Fibroblast of lung (primary cell): ENCODE data around the gene CHCHD5. TPM values are rescaled to one million over a fixed set of nuclear protein-coding genes. Genes with fewer than 3 reads are reported as not detected.
"Not testable (repeated sequence)": the region's sequence is repeated elsewhere in the genome, so short reads cannot be mapped to it uniquely, and the experiment has no call there.

Experiments used
- DNase-seq, 2 donors: peaks; one replicate each; pipeline versions ENCODE4 v3.0.0 to v3.0.0-alpha.2; 2010; ENCODE audit warnings: low read depth in 2 of 2
- H2AFZ ChIP-seq: 2 replicates; pipeline ENCODE4 v1.5.1; 2012; ENCODE audit warnings: low read length, control low read depth, inconsistent platforms
- H3K27ac ChIP-seq: 2 replicates; pipeline ENCODE4 v1.5.1; 2011; ENCODE audit warnings: low read length, control low read depth; ENCODE audit not compliant: insufficient read depth
- H3K27me3 ChIP-seq: 2 replicates; pipeline ENCODE4 v1.5.1; 2011; ENCODE audit warnings: mild to moderate bottlenecking, low read length; ENCODE audit not compliant: control insufficient read depth, insufficient read depth
- H3K36me3 ChIP-seq: 2 replicates; pipeline ENCODE4 v1.5.1; 2011; ENCODE audit warnings: low read length; ENCODE audit not compliant: control insufficient read depth, insufficient read depth
- H3K4me1 ChIP-seq: 2 replicates; pipeline ENCODE4 v1.5.1; 2011; ENCODE audit warnings: low read length; ENCODE audit not compliant: control insufficient read depth, insufficient read depth; ENCODE audit errors: extremely low read depth
- H3K4me2 ChIP-seq: 2 replicates; pipeline ENCODE4 v1.5.1; 2011; ENCODE audit warnings: low read length, control low read depth; ENCODE audit not compliant: insufficient read depth; ENCODE audit errors: extremely low read depth
- H3K4me3 ChIP-seq, 4 experiments: fragments of 200-600 bp in 1 of 4; sonication (generic) in 1 of 4; replicated peaks in 1 of 4; 2 replicates each; pipeline ENCODE4 v1.5.1; 2011 to 2016; ENCODE audit warnings: low read length in 4 of 4, low read depth in 3 of 4, mild to moderate bottlenecking in 3 of 4, control low read depth in 2 of 4, inconsistent platforms in 1 of 4, mixed read lengths in 1 of 4; ENCODE audit not compliant: insufficient read depth in 1 of 4; ENCODE audit errors: control extremely low read depth in 1 of 4
- H3K79me2 ChIP-seq: 2 replicates; pipeline ENCODE4 v1.5.1; 2012; ENCODE audit warnings: mild to moderate bottlenecking, low read length, inconsistent platforms; ENCODE audit not compliant: control insufficient read depth, insufficient read depth
- H3K9ac ChIP-seq: 2 replicates; pipeline ENCODE4 v1.5.1; 2011; ENCODE audit warnings: mild to moderate bottlenecking, low read length, control low read depth; ENCODE audit not compliant: insufficient read depth
- H3K9me3 ChIP-seq: 2 replicates; pipeline ENCODE4 v1.5.1; 2012; ENCODE audit warnings: low read depth, low read length; ENCODE audit not compliant: control insufficient read depth, insufficient read depth
- H4K20me1 ChIP-seq: 2 replicates; pipeline ENCODE4 v1.5.1; 2011; ENCODE audit warnings: low read length; ENCODE audit not compliant: control insufficient read depth, insufficient read depth; ENCODE audit errors: extremely low read depth
- CTCF ChIP-seq, 2 donors: IDR thresholded peaks in 1 of 2; conservative IDR thresholded peaks in 1 of 2; 1 replicate in 1 of 2; 2 replicates in 1 of 2; pipeline ENCODE4 v1.5.1; 2011 to 2012; ENCODE audit warnings: low read length in 2 of 2, control low read depth in 1 of 2, inconsistent platforms in 1 of 2, low read depth in 1 of 2, mild to moderate bottlenecking in 1 of 2
- EZH2 ChIP-seq: IDR thresholded peaks from 2 replicates; pipeline ENCODE4 v1.5.1; 2012; ENCODE audit warnings: low read length, control low read depth, mild to moderate bottlenecking; ENCODE audit errors: missing control alignments
- polyA plus RNA-seq, 2 donors: library from polyadenylated mRNA; depleted of rRNA in 1 of 2; stranded (reverse) in 1 of 2; unstranded in 1 of 2; fragments of >200 nt; gene quantifications; 2 replicates each; pipeline ENCODE4 v1.2.1, GENCODE V29; 2011 to 2012; ENCODE audit warnings: missing spikeins in 1 of 2
- total RNA-seq: library from RNA; depleted of rRNA; stranded (reverse); fragments of >200 nt; gene quantifications from 2 replicates; pipeline ENCODE4 v1.2.1, GENCODE V29; 2014

The CHCHD5 gene
- total and polyA plus RNA-seq, 2 donors (not counting 1 experiment from before 2014, with no cell fraction given), result 10.5 to 17.0 TPM

DNA sequence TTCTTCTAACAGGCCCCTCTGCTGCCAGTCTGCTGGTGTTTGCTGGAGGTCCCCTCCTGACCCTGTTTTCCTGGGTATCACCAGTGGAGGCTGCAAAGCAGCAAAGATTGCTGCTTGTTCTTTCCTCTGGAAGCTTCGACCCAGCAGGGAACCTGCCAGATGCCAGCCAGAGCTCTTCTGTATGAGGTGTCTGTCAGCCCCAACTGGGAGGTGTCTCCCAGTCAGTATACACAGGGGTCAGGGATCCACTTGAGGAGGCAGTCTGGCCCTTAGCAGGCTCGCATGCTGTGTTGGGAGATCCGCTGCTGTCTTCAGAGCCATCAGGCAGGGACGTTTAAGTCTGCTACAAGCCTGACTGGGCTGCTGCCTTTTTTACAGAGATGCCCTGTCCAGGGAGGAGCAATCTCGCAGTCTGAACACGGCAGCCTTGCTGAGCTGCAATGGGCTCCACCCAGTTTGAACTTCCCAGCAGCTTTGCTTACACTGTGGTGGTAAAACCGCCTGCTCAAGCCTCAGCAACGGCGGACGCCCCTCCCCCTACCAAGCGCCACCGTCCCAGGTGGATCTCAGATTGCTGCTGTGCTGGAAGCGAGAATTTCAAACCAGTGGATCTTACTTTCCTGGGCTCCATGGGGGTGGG, 29.9 kb downstream of the CHCHD5 start:
- no peak overlapping the region for H2AFZ ChIP-seq
- no peaks in the 10 kb centered on the region for H3K4me1 ChIP-seq
- no peak overlapping the region for H3K9ac ChIP-seq
- no peaks in the 10 kb centered on the region for H3K36me3 ChIP-seq
- peak in 1 of 2 donors; percentile 28 for DNase-seq
- no peaks in the 10 kb centered on the region for H3K9me3 ChIP-seq
- no peak overlapping the region for H3K27ac ChIP-seq
- TF ChIP-seq CTCF (conservative IDR thresholded peaks at IDR 0.05 in 1 of 2, IDR thresholded peaks at IDR 0.05 in 1 of 2; ENCODE audit: low read depth in 1 of 2, low read length in 2 of 2), result no peak
- no peaks in the 10 kb centered on the region for H3K79me2 ChIP-seq
- H3K27me3 ChIP-seq, result no peaks in the 10 kb centered on the region
- H3K4me2 ChIP-seq, result no peak overlapping the region
- no peaks in the 10 kb centered on the region for H4K20me1 ChIP-seq
- H3K4me3 ChIP-seq, result no peak overlapping the region

DNA sequence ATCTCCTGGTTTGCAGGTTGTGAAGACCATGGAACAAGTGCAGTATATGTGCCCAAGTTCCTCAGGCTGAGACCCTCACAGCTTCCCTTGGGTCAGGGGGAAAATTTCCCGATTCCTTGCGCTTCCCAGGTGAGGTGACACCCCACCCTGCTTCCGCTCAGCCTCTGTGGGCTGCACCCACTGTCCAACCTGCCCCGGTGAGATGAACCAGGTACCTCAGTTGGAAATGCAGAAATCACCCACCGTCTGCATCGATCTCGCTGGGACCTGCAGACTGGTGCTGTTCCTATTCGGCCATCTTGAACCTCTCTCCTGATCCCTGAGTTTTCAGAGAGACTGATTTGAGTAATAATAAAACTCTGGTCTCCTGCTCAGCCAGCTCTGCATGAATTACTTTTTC, 30.6 kb downstream of the CHCHD5 start:
- H2AFZ ChIP-seq, result no peak overlapping the region
- H3K9ac ChIP-seq, result no peak overlapping the region
- no peaks in the 10 kb centered on the region for H3K27me3 ChIP-seq
- no peak overlapping the region for H3K4me2 ChIP-seq
- H3K4me3 ChIP-seq, result no peak overlapping the region
- H3K9me3 ChIP-seq, result no peaks in the 10 kb centered on the region
- no peak for TF ChIP-seq EZH2
- no peak for TF ChIP-seq CTCF (conservative IDR thresholded peaks at IDR 0.05 in 1 of 2, IDR thresholded peaks at IDR 0.05 in 1 of 2; ENCODE audit: low read depth in 1 of 2, low read length in 2 of 2)
- H3K36me3 ChIP-seq, result no peaks in the 10 kb centered on the region
- no peaks in the 10 kb centered on the region for H4K20me1 ChIP-seq
- no peak for DNase-seq
- no peak overlapping the region for H3K27ac ChIP-seq
- H3K79me2 ChIP-seq, result no peaks in the 10 kb centered on the region
- H3K4me1 ChIP-seq, result no peaks in the 10 kb centered on the region

DNA sequence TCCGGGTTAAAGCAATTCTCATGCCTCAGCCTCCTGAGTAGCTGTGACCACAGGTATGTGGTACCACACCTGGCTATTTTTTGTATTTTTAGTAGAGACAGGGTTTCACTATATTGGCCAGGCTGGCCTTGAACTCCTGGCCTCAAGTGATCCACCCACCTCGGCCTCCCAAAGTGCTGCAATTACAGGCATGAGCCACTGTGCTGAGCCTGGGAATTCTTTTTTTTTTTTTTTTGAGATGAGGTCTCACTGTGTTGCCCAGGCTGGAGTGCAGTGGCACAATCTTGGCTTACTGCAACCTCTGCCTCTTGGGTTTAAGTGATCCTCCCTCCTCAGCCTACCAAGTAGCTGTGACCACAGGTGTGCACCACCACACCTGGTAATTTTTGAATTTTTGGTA, 31.4 kb downstream of the CHCHD5 start:
- H3K4me3 ChIP-seq, H3K27ac ChIP-seq, H2AFZ ChIP-seq, H3K9me3 ChIP-seq, H3K27me3 ChIP-seq, H3K4me2 ChIP-seq, H3K4me1 ChIP-seq, H3K79me2 ChIP-seq, DNase-seq, H3K9ac ChIP-seq, H4K20me1 ChIP-seq, H3K36me3 ChIP-seq: not testable (repeated sequence)
